ENCODE data around the gene PAIP2. TPM values are rescaled to one million over a fixed set of nuclear protein-coding genes. Genes with fewer than 3 reads are reported as not detected.
A peak's percentile ranks its signal among the peaks of the same experiment; 100 is the strongest.

PAIP2 gene
- total and polyA plus RNA-seq, 12 donors = 75.7 to 318 (median 146) TPM

DNA sequence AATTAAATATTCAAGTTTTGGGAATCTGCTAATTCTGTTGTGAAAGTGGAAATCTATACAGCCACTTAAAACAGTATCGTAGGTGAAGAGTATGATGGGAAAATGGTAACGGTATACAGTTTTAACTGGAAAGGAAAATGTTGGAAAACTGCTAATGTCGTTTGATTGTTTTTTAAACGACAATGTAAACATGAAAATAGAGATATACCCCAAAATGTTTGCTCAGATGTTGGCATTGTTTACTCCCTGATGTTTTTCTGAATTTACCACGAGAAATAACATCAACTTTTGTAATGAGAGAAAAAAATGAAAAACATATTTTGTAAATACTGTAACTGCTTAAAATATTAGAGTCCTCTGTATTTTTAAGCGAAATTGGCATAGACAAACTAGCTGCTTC is 45.5 kb upstream of the PAIP2 start:
- 49 to 57% (median 55%) methylated on average over 6 of the region's 6 CpGs for WGBS, 4 donors
- Histone ChIP-seq H3K27ac (peak overlapping the region in 1 of 5 donors; percentile 100), H3K36me3 (replicated peaks in 1 of 2) (no peaks in the 10 kb centered on the region), H3K9me3 (replicated peaks in 1 of 3) (no peaks in the 10 kb centered on the region), H3K4me3 (peak overlapping the region in 1 of 4 donors; percentile 87), H3K4me1 (replicated peaks in 1 of 2) (peaks cover 29 to 58% of the 10 kb centered on the region in 2 donors), H3K27me3 (no peaks in the 10 kb centered on the region)
- TF ChIP-seq, protein P1, sequence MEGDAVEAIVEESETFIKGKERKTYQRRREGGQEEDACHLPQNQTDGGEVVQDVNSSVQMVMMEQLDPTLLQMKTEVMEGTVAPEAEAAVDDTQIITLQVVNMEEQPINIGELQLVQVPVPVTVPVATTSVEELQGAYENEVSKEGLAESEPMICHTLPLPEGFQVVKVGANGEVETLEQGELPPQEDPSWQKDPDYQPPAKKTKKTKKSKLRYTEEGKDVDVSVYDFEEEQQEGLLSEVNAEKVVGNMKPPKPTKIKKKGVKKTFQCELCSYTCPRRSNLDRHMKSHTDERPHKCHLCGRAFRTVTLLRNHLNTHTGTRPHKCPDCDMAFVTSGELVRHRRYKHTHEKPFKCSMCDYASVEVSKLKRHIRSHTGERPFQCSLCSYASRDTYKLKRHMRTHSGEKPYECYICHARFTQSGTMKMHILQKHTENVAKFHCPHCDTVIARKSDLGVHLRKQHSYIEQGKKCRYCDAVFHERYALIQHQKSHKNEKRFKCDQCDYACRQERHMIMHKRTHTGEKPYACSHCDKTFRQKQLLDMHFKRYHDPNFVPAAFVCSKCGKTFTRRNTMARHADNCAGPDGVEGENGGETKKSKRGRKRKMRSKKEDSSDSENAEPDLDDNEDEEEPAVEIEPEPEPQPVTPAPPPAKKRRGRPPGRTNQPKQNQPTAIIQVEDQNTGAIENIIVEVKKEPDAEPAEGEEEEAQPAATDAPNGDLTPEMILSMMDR (IDR thresholded peaks at IDR 0.05) = no peak
- TF ChIP-seq POLR2A (IDR thresholded peaks at IDR 0.05) = no peak
- no peak for DNase-seq
- intact Hi-C loops (cut with DNase I) = no loop called here

GRCh38 chr5:139296862-139297326 is 44.8 kb upstream of the PAIP2 start:
- intact Hi-C loops (cut with DNase I) = no loop called here
- 79 to 83% (median 82%) methylated on average over 12 of the region's 12 CpGs for WGBS, 4 donors
- no peak for TF ChIP-seq POLR2A (IDR thresholded peaks at IDR 0.05)
- TF ChIP-seq, protein P1 (IDR thresholded peaks at IDR 0.05) = no peak
- Histone ChIP-seq H3K9me3 (replicated peaks in 1 of 3) (no peaks in the 10 kb centered on the region), H3K27ac (peak overlapping the region in 1 of 5 donors; percentile 100), H3K4me3 (peak overlapping the region in 1 of 4 donors; percentile 4), H3K27me3 (no peaks in the 10 kb centered on the region), H3K4me1 (replicated peaks in 1 of 2) (peaks cover 35 to 65% of the 10 kb centered on the region in 2 donors), H3K36me3 (replicated peaks in 1 of 2) (no peaks in the 10 kb centered on the region)
- no peak for DNase-seq

- no peaks in the 10 kb centered on the region for H3K36me3 ChIP-seq (replicated peaks in 1 of 2)
- no peaks in the 10 kb centered on the region for H3K9me3 ChIP-seq (replicated peaks in 1 of 3)
- H3K4me1 ChIP-seq (replicated peaks in 1 of 2) = peaks cover 40 to 72% of the 10 kb centered on the region in 2 donors
- H3K27ac ChIP-seq = peak overlapping the region in 2 of 5 donors; percentile 6 to 100
- H3K4me3 ChIP-seq = peak overlapping the region in 1 of 4 donors; percentile 4
- no peaks in the 10 kb centered on the region for H3K27me3 ChIP-seq
- 33 to 39% (median 37%) methylated on average over 2 of the region's 2 CpGs for WGBS, 4 donors
- intact Hi-C loops (cut with DNase I) = no loop called here
- DNase-seq = no peak
- TF ChIP-seq, protein P1 (IDR thresholded peaks at IDR 0.05) = no peak
- no peak for TF ChIP-seq POLR2A (IDR thresholded peaks at IDR 0.05)
These were observed 44.1 kb upstream of the PAIP2 start for GRCh38 chr5:139297439-139298133.

- no peaks in the 10 kb centered on the region for H3K27me3 ChIP-seq
- no peaks in the 10 kb centered on the region for H3K9me3 ChIP-seq (replicated peaks in 1 of 3)
- TF ChIP-seq POLR2A (IDR thresholded peaks at IDR 0.05) = no peak
- TF ChIP-seq, protein P1 (IDR thresholded peaks at IDR 0.05) = no peak
- H3K36me3 ChIP-seq (replicated peaks in 1 of 2) = no peaks in the 10 kb centered on the region
- peaks cover 37 to 78% of the 10 kb centered on the region in 2 donors for H3K4me1 ChIP-seq (replicated peaks in 1 of 2)
- intact Hi-C loops (cut with DNase I) = no loop called here
- no peak for DNase-seq
- H3K27ac ChIP-seq = peak overlapping the region in 2 of 5 donors; percentile 6 to 100
- no peak overlapping the region for H3K4me3 ChIP-seq
- WGBS, 4 donors = 59 to 65% (median 62%) methylated on average over 11 of the region's 11 CpGs
These were observed 43.4 kb upstream of the PAIP2 start for GRCh38 chr5:139298242-139298641.

Data from adrenal gland (tissue), 12 donors.